ENCODE measurements around the gene ALDH3A2. TPM values are rescaled to one million over a fixed set of nuclear protein-coding genes. Genes with fewer than 3 reads are reported as not detected.

ALDH3A2 gene
- polyA plus RNA-seq = 34.1 and 49.0 TPM in 2 replicates

GRCh38 chr17:19648475-19649273 is at the start of gene ALDH3A2:
Gene ALDH3A2, plus strand, starts transcription at chr17:19648751. Its CDS starts 221 bp downstream, at chr17:19648972.

GRCh38 chr17:19716108-19717030 is 67.8 kb downstream of the ALDH3A2 start, which contains the start of gene SLC47A2:
Gene SLC47A2, minus strand, starts transcription at chr17:19716584. Its CDS starts 29 bp downstream, at chr17:19716555.

Other genes starting within 250 kb of the ALDH3A2 start
- gene RNF112, start 237.5 kb upstream of the ALDH3A2 start, polyA plus RNA-seq = 12.4 and 12.7 TPM in 2 replicates
- gene SLC47A1, start 114.9 kb upstream of the ALDH3A2 start, polyA plus RNA-seq = 10.7 and 13.7 TPM in 2 replicates
- not detected in 2 replicates for gene SLC47A2, start 67.8 kb downstream of the ALDH3A2 start, polyA plus RNA-seq
- gene ALDH3A1, start 99.5 kb downstream of the ALDH3A2 start, polyA plus RNA-seq = not detected in 2 replicates
- 6.8 and 10.0 TPM in 2 replicates for gene ULK2, start 219.2 kb downstream of the ALDH3A2 start, polyA plus RNA-seq

All from Purkinje cell (primary cell).